NCI-H1417 treated with DMSO at 0.1 percent for 48 hours (cell line): ENCODE data around the gene BUB1.
"Not testable (repeated sequence)": the region's sequence is repeated elsewhere in the genome, so short reads cannot be mapped to it uniquely, and the experiment has no call there.

ENCODE experiments used
- DNase-seq: peaks from one replicate; lab custom pipeline; 2025; lab: John Stamatoyannopoulos, UW

The BUB1 gene

GRCh38 chr2:110677530-110678456 is at the start of gene BUB1:
Gene BUB1, minus strand, starts transcription at chr2:110678063. Its CDS starts 68 bp downstream, at chr2:110677995.
- peak; percentile 73 for DNase-seq

- no peak for DNase-seq
Observed at GRCh38 chr2:110726285-110726684, 48.4 kb upstream of the BUB1 start.

GRCh38 chr2:110725859-110726258 is 48.0 kb upstream of the BUB1 start:
- DNase-seq: no peak

GRCh38 chr2:110725370-110725769 is 47.5 kb upstream of the BUB1 start:
- no peak for DNase-seq

GRCh38 chr2:110724820-110725219 is 47.0 kb upstream of the BUB1 start:
- no peak for DNase-seq

DNA sequence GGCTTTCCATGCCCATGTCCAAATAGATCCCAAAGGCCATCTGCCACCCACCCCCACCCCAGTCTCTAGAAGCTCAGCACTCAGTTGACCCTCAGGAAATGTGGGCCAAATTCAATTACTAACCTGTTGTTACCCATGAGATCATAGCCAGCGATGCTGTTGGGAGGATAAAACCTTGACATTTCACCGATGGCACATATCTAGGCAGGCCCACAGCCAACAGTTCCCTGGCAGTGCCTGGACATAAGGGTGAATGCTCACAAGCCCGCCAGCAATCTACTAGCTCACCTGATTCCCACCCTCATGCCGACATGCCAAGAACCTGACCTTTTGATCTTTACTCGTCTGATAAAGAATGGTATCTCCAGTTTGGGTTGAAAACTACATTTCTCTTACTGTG is 42.7 kb upstream of the BUB1 start:
- no peak for DNase-seq

DNA sequence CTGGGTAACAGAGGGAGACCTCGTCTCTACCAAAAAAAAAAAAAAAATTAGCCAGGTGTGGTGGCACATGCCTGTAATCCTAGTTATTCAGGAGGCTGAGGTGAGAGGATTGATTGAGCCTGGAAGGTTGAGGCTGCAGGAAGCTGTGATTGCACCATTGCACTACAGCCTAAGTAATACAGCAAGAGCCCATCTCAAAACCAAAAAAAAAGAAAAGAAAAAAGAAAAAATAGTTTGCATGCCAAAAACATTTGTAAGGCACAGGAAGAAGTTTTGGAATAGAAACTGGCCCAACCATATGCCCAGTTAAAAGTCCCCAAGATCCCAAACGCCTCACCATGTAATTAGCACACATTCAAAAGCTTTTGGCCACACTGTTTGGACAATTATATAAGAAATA is 41.1 kb upstream of the BUB1 start:
- no peak for DNase-seq

GRCh38 chr2:110718382-110718781 is 40.5 kb upstream of the BUB1 start:
- DNase-seq: no peak

DNA sequence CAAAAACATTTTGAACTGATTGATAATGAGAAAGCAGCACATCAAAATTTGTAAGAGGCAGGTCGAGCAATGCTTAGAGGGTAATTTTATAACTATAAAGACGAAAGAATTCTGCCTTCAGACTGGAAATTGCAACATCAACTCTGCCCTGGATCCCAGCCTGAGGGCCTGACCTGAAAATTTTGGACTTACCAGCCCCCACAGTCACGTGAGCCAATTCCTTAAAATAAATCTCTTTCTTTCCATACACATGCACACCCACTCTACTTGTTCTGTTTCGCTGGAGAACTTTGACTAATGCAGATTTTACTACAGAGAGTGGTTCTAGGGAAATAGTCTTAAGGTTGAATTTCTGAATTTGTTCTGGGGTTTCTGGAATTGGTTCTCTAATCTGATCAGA is 39.9 kb upstream of the BUB1 start:
- DNase-seq: no peak

DNA sequence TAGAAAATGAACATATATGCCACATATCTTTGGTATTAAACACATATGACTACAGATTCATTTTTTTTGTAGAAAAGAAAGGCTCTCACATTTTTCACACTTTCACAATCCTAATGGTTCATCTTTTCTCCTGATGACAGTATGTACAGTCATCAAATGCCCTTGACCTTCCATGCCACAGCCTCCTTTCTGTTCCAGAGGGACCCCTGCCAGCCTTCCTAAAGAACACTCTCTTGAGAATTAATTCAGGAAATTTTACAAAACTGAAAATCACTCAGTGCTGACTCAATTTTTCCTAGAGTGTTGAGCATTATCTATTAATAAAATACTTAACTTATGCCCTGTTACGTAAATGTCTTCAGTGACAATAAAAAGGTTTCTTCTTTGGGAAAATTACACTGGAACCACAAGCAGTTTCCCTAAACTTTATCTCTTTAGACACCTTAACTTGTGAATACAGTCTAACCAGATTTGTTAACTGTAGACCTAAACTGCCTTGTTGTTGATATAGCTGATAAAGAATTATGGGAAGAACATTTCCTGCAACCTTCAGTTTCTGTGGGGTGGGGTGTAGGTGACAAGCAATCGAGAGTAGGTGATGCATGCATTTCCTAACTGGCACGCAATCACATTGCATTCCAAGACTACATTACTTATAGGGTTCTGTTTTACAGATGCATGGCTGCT is 39.2 kb upstream of the BUB1 start:
- DNase-seq: no peak

- no peak for DNase-seq
Observed at GRCh38 chr2:110714452-110715224, 36.8 kb upstream of the BUB1 start.

GRCh38 chr2:110713513-110714362 is 35.9 kb upstream of the BUB1 start:
- no peak for DNase-seq

GRCh38 chr2:110712737-110713136 is 34.9 kb upstream of the BUB1 start:
- no peak for DNase-seq

DNA sequence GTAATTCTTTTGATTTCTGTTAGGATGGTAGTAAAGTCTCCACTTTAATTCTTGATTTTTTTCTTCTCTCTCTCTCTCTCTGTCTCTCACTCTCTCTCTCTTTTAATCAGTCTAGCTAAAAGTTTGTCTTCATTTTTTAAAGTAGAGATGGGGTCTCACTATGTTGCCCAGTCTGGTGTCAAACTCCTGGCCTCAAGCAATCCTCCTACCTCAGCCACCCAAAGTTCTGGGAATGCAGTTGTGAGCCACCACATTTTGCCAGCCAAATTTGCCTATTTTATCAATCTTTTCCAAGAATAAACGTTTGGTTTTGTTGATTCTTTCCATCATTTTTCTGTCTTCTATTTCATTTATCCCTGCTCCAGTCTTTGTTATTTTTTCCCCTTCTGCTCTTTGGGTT is 30.6 kb upstream of the BUB1 start:
- no peak for DNase-seq

- DNase-seq: no peak
Observed at GRCh38 chr2:110707386-110707965, 29.6 kb upstream of the BUB1 start.

- no peak for DNase-seq
Observed at GRCh38 chr2:110702514-110703380, 24.9 kb upstream of the BUB1 start.

GRCh38 chr2:110698253-110698652 is 20.4 kb upstream of the BUB1 start:
- DNase-seq: not testable (repeated sequence)

GRCh38 chr2:110695146-110695898 is 17.5 kb upstream of the BUB1 start:
- DNase-seq: not testable (repeated sequence)

- no peak for DNase-seq
Observed at GRCh38 chr2:110691612-110692258, 13.9 kb upstream of the BUB1 start.
